HFF-Myc (cell line): ENCODE results near the gene NELFCD.

Experiments used
- DNase-seq: peaks from one replicate; pipeline ENCODE4 v3.0.0-alpha.2; 2011; ENCODE audit warnings: low read depth; ENCODE audit errors: extremely low read depth
- H3K4me3 ChIP-seq: replicated peaks from 2 replicates; pipeline ENCODE4 v1.5.1; 2011; ENCODE audit warnings: low read depth, mild to moderate bottlenecking, control low read depth, low read length
- CTCF ChIP-seq: IDR thresholded peaks from 2 replicates; pipeline ENCODE4 v1.5.1; 2012; ENCODE audit warnings: mild to moderate bottlenecking, low read depth, low read length, control low read depth; ENCODE audit errors: missing control alignments

NELFCD gene

GRCh38 chr20:59042151-59042795, 61.2 kb downstream of the NELFCD start, which contains the start of gene PRELID3B:
Gene PRELID3B, minus strand, starts transcription at chr20:59042786. Its CDS starts 56 bp downstream, at chr20:59042730.
- H3K4me3 ChIP-seq, result peak within 1 kb of the TSS; percentile 85
- no peak for DNase-seq
- no peak for TF ChIP-seq CTCF

- H3K4me3 ChIP-seq, result peak overlapping the region; percentile 85
- TF ChIP-seq CTCF, result no peak
- peak; percentile 46 for DNase-seq
These were observed 62.0 kb downstream of the NELFCD start for GRCh38 chr20:59042796-59043631.

- H3K4me3 ChIP-seq, result no peak overlapping the region
- no peak for TF ChIP-seq CTCF
- no peak for DNase-seq
These were observed 62.6 kb downstream of the NELFCD start for GRCh38 chr20:59043698-59044097.

- no peak overlapping the region for H3K4me3 ChIP-seq
- DNase-seq, result no peak
- no peak for TF ChIP-seq CTCF
These were observed 63.2 kb downstream of the NELFCD start for GRCh38 chr20:59044295-59044694.
